ENCODE measurements around the gene MT3.

Gene MT3

DNA sequence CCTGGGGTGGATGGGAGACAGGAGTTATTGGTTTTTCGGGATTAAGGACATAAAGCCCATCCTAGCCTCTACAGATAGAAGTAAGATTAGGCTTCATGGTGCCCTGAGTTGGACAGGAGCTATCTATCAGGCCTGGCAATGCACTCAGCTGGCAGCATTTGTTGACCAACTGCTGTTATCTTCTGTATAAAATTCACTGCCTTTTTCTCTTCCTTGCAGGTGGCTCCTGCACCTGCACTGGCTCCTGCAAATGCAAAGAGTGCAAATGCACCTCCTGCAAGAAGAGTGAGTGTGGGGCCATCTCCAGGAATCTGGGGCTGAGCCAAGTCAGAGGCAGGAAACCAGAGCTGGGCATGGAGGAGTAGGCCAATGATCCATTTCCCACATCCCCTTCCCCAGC lies 49.7 kb downstream of the MT3 start:
- no peaks in the 10 kb centered on the region for H3K36me3 Mint-ChIP-seq (ENCODE audit: low read depth)
- no peak overlapping the region for H3K4me3 Mint-ChIP-seq
- DNase-seq: no peak
- H3K9me3 Mint-ChIP-seq: no peaks in the 10 kb centered on the region
- H3K27me3 Mint-ChIP-seq: peaks cover 71% of the 10 kb centered on the region
- peaks cover 40% of the 10 kb centered on the region for H3K4me1 Mint-ChIP-seq (ENCODE audit: low read depth)
- no peak overlapping the region for H3K27ac Mint-ChIP-seq

- no peaks in the 10 kb centered on the region for H3K36me3 Mint-ChIP-seq (ENCODE audit: low read depth)
- H3K4me1 Mint-ChIP-seq (ENCODE audit: low read depth): peaks cover 39% of the 10 kb centered on the region
- H3K27ac Mint-ChIP-seq: no peak overlapping the region
- peaks cover 61% of the 10 kb centered on the region for H3K27me3 Mint-ChIP-seq
- no peak for DNase-seq
- no peak overlapping the region for H3K4me3 Mint-ChIP-seq
- no peaks in the 10 kb centered on the region for H3K9me3 Mint-ChIP-seq
Measured at GRCh38 chr16:56640076-56640475, 50.7 kb downstream of the MT3 start.

All from activated T-cell treated with anti-CD3 and anti-CD28 coated beads, Interleukin-2, amount 50 U/mL, for 24 hours (primary cell).